Cardiac fibroblast (primary cell): Measurements from ENCODE around the gene INHBC.

Source experiments
- DNase-seq, 2 donors: peaks; one replicate each; pipeline versions ENCODE4 v3.0.0 to v3.0.0-alpha.2; 2010; ENCODE audit warnings: low read depth in 2 of 2
- H3K4me3 ChIP-seq, 2 donors: replicated peaks in 1 of 2; 1 replicate in 1 of 2; 2 replicates in 1 of 2; pipeline ENCODE4 v1.5.1; 2011; ENCODE audit warnings: low read depth in 2 of 2, low read length in 2 of 2, mild to moderate bottlenecking in 2 of 2, moderate library complexity in 1 of 2
- TF ChIP-seq, protein P1 (sequence below): IDR thresholded peaks from one replicate; pipeline ENCODE4 v1.5.1; 2011; ENCODE audit warnings: low read depth, mild to moderate bottlenecking, low read length, inconsistent platforms

The INHBC gene

DNA sequence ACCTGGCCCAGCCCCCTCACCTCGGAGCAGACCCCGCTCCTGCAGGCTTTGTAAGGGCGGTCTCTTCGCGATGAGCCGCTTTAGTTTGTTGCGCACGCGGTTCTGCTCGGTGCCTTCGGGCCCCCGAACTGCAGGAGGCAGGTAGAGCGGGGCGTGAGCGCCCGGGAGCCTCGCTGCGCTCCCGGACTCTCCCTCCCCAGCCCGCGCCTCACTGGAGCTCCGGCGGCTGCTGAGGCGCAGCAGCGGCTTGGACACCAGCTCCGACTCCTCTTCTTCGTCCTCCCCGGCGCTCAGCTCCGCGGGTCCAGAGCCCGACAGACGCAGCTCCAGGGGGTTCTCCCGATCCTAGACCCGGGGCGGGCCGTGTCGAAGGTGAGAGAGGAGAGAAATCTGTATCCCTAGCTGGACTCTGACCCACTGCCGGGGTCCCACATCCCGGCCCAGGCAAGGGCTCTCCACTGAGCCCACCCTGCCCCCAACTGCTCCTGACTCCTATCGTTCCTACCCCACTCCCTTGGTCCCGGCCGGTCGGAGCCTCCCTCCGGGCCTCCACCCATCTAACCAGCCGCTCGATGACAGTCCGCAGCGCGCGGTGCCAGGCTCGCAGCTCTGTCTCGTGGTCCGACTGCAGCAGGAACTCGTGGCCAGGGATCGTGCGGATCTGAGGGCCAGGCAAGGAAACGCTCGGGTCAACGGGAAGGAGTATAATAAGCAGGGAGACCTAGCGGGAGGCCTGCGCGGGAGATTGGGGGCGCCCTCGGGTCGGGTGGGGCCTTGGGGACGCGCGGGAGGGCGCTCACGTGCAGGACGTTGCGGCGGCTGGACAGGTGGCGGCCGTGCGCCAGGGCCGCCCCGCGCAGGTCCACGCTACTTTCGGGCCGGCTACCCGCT lies 40.9 kb downstream of the INHBC start:
- peak overlapping the region in 1 of 2 donors; percentile 19 for H3K4me3 ChIP-seq
- peak in 1 of 2 donors; percentile 42 for DNase-seq
- TF ChIP-seq, protein P1, sequence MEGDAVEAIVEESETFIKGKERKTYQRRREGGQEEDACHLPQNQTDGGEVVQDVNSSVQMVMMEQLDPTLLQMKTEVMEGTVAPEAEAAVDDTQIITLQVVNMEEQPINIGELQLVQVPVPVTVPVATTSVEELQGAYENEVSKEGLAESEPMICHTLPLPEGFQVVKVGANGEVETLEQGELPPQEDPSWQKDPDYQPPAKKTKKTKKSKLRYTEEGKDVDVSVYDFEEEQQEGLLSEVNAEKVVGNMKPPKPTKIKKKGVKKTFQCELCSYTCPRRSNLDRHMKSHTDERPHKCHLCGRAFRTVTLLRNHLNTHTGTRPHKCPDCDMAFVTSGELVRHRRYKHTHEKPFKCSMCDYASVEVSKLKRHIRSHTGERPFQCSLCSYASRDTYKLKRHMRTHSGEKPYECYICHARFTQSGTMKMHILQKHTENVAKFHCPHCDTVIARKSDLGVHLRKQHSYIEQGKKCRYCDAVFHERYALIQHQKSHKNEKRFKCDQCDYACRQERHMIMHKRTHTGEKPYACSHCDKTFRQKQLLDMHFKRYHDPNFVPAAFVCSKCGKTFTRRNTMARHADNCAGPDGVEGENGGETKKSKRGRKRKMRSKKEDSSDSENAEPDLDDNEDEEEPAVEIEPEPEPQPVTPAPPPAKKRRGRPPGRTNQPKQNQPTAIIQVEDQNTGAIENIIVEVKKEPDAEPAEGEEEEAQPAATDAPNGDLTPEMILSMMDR: no peak

DNA sequence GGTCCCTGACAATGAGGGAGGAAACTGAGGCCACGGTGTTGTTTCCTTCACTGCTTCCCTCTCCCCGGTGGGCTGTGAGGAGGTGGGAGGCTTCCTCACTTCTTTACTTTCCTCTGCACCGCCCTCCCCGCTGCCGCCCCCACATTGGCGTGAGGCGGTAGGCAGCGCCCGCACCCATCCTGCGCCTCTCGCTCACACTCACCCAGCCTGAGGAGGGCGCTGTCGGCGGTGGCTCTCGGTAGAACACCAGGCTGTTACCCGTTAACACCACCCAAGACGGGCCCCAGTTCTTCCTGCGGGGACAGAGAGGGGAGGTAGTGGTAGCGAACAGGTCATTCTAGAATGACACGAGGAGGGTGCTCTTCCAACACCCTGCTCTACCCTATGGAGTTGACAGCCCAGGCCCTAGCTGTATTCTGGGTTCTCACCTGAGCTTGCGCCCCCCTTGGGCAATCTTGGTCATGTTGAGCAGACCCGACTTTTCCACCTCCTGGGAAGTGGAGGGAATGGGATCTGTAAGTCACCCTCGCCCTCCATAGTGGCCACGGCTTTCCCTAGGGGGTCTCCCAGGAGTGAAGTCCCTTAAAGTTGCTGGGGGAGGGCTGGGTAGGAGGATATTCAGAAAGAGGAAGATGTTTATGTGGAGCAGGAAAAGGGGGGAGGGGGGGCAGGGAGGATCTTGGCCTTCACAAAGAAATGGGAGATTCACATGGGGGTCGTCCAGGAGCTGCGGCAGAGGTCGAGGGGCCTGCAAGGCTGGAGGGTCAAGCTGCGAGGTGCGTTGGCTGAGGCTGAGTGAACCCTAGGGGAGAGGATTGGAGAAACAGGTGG lies 41.8 kb downstream of the INHBC start:
- DNase-seq: no peak
- TF ChIP-seq, protein P1: no peak
- no peak overlapping the region for H3K4me3 ChIP-seq

DNA sequence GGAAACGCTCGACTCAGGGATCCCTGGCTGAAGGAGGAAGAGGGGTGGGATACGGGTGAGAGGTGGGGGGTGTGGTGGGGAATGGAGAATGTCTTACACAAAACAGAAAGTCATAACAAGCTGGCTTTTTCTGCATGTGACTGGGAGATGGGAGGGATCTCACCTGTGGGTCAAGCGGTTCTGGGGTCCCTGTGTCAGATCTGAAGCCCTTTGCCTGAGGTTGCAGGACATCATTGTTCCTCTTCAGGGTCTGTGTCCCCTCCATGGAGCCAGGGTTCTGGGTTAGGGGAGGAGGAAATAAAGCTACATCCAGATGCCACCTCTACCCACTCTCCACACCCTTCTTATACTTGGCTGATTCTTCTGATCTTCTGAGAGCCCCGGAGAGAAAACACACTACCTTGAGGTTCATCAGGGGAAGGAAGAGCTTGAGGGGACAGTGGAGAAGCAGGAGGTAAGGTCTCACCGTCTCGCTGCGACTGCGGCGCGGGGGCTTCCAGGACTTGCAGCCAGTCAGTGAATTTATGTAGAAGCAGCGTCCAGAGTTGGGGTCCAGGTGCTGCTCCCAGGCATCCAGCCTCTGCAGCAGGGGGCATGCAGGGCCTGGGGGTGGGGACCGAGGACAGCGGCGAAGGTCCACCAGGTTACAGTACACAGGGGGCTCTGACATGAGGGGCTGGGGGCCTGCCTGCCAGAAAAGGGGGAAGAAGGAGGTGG lies 42.6 kb downstream of the INHBC start:
- no peak for DNase-seq
- no peak overlapping the region for H3K4me3 ChIP-seq
- TF ChIP-seq, protein P1: no peak

DNA sequence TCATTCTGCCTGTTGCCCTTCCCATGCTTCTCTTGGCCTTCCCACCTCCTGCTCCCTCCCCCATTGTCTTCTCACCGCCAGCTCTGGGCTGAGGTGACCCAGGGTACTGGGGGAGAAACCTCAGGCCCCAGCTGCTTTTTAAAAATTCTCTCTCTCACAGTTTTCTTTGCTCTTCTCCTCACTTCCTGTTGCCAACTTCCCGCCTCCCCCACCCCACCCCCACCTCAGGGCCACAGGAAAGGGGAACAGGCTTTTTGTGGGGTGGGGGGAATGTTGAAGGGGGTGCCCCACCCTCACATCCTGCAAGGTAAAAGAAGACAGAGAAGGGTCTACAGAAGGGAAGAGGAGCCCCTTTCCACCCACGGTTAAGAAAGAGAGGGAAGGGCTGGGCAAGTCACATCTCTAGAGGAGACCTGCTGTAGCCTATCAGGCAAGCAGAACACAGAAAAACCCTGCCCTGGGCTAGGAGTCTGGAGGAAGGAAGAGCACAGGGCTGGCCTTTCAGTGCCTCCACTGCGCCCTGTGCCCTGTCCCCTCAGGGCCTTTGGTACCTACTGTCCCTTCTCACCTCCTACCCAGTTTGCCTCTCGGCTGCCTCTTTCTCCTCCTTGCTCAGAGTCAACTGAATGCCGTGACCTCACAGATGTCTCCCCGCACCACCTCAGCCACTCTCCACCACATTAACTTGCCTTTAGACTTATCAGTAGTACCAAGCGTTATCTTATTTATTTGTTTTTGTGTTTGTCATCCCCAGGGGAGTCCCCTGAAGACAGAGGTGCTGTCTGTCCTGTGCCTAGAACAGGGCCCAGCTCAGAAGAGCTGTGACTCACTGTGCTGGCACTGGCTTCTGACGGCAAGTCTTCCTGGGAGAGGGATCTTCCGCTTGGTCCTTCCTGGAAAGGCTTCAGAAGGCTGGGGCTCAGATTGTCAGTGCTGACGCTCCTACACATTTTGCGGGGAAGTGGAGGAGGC lies 43.4 kb downstream of the INHBC start:
- no peak overlapping the region for H3K4me3 ChIP-seq
- peak; percentile 60 to 72 for DNase-seq
- TF ChIP-seq, protein P1: no peak

DNA sequence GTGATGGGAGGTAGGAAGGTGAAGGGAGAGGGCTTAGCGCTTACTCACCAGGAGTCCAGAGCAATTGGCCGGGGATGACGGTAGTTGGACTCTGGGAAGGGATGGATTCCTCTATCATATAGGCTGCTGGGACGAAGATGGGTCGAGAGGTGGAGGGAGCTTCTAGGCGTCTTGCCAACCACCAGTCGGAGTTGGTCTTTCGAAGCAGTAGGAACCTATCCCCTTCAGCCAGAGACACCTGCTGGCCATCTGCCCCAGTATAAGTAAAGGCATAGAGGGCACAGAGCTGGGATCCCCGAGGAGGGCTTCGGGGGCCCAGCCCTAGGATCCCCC lies 44.4 kb downstream of the INHBC start:
- no peak for DNase-seq
- no peak overlapping the region for H3K4me3 ChIP-seq
- TF ChIP-seq, protein P1: no peak
